ENCODE results near the gene CCL20.

GRCh38 chr2:227818675-227819397 is 5.2 kb downstream of the CCL20 start:
- no peak for TF ChIP-seq POLR2AphosphoS5 (IDR thresholded peaks at IDR 0.05)
- TF ChIP-seq EZH2 (IDR thresholded peaks at IDR 0.05; ENCODE audit: borderline replicate concordance, insufficient read depth, low read length, poor library complexity, severe bottlenecking), result no peak
- no peak for TF ChIP-seq CTCF (IDR thresholded peaks at IDR 0.05; ENCODE audit: poor library complexity, severe bottlenecking)
- no peak for TF ChIP-seq RAD21 (conservative IDR thresholded peaks at IDR 0.05)
